Nephron (organoid): ENCODE data around the gene CTXN1.

Experiments used
- H3K27ac Mint-ChIP-seq, 3 experiments: 2 replicates each; pipeline ENCODE4 v1.8.0; 2020; ENCODE audit warnings: mixed read lengths in 3 of 3, mild to moderate bottlenecking in 2 of 3, moderate library complexity in 1 of 3
- H3K27me3 Mint-ChIP-seq: 2 replicates; pipeline ENCODE4 v1.8.0; 2021; ENCODE audit warnings: low read depth, mild to moderate bottlenecking, moderate library complexity, mixed read lengths
- H3K36me3 Mint-ChIP-seq: 2 replicates; pipeline ENCODE4 v1.8.0; 2020; ENCODE audit warnings: low read depth, mixed read lengths
- H3K4me1 Mint-ChIP-seq: 2 replicates; pipeline ENCODE4 v1.8.0; 2020; ENCODE audit warnings: mixed read lengths
- H3K4me3 Mint-ChIP-seq, 3 experiments: 2 replicates each; pipeline ENCODE4 v1.8.0; 2020; ENCODE audit warnings: mild to moderate bottlenecking in 3 of 3, mixed read lengths in 3 of 3, moderate library complexity in 2 of 3
- H3K9me3 Mint-ChIP-seq: 2 replicates; pipeline ENCODE4 v1.8.0; 2020; ENCODE audit warnings: mixed read lengths
- CTCF ChIP-seq, 3 experiments: fragments of 200-600 bp; sonication (generic); IDR thresholded peaks; one replicate each; pipeline ENCODE4 v1.5.0; 2021; ENCODE audit warnings: antibody characterized with exemption in 3 of 3; ENCODE audit not compliant: unreplicated experiment in 3 of 3

CTXN1 gene

GRCh38 chr19:7879836-7880235, 46.1 kb downstream of the CTXN1 start:
- Mint-ChIP-seq H3K36me3 (no peaks in the 10 kb centered on the region), H3K27ac (no peak overlapping the region), H3K9me3 (no peaks in the 10 kb centered on the region), H3K4me3 (no peak overlapping the region), H3K27me3 (peaks cover 21% of the 10 kb centered on the region), H3K4me1 (peaks cover 5% of the 10 kb centered on the region)
- no peak for TF ChIP-seq CTCF (IDR thresholded peaks at IDR 0.05; ENCODE audit: unreplicated experiment in 3 of 3)

- peaks cover 26% of the 10 kb centered on the region for H3K27me3 Mint-ChIP-seq
- no peak for TF ChIP-seq CTCF (IDR thresholded peaks at IDR 0.05; ENCODE audit: unreplicated experiment in 3 of 3)
- H3K36me3 Mint-ChIP-seq, result no peaks in the 10 kb centered on the region
- no peaks in the 10 kb centered on the region for H3K9me3 Mint-ChIP-seq
- H3K27ac Mint-ChIP-seq, result no peak overlapping the region
- peaks cover 5% of the 10 kb centered on the region for H3K4me1 Mint-ChIP-seq
- no peak overlapping the region for H3K4me3 Mint-ChIP-seq
Measured at GRCh38 chr19:7879111-7879807, 46.7 kb downstream of the CTXN1 start.

- Mint-ChIP-seq H3K36me3 (no peaks in the 10 kb centered on the region), H3K9me3 (no peaks in the 10 kb centered on the region), H3K27ac (no peak overlapping the region), H3K27me3 (peaks cover 37% of the 10 kb centered on the region), H3K4me3 (peak overlapping the region in 1 of 3 experiments; percentile 10), H3K4me1 (peaks cover 5% of the 10 kb centered on the region)
- no peak for TF ChIP-seq CTCF (IDR thresholded peaks at IDR 0.05; ENCODE audit: unreplicated experiment in 3 of 3)
Measured at GRCh38 chr19:7877249-7877836, 48.6 kb downstream of the CTXN1 start.

- H3K4me1 Mint-ChIP-seq, result peaks cover 17% of the 10 kb centered on the region
- no peaks in the 10 kb centered on the region for H3K9me3 Mint-ChIP-seq
- no peak for TF ChIP-seq CTCF (IDR thresholded peaks at IDR 0.05; ENCODE audit: unreplicated experiment in 3 of 3)
- peaks cover 47% of the 10 kb centered on the region for H3K27me3 Mint-ChIP-seq
- no peaks in the 10 kb centered on the region for H3K36me3 Mint-ChIP-seq
- peak overlapping the region; percentile 78 to 83 (median 83) for H3K4me3 Mint-ChIP-seq
- peak overlapping the region in 1 of 3 experiments; percentile 37 for H3K27ac Mint-ChIP-seq
Measured at GRCh38 chr19:7874897-7875273, 51.0 kb downstream of the CTXN1 start.
